Karpas-422 (cell line): ENCODE results near the gene PPARGC1A. TPM values are rescaled to one million over a fixed set of nuclear protein-coding genes. Genes with fewer than 3 reads are reported as not detected.

Experiments
- DNase-seq: peaks from one replicate; pipeline ENCODE4 v3.0.0-alpha.2; 2015
- H2AFZ ChIP-seq: fragments of 200-600 bp; sonication (generic); 2 replicates; pipeline ENCODE4 v1.6.1; 2014; ENCODE audit warnings: antibody characterized with exemption, low read length, mixed read lengths
- H3K27ac ChIP-seq: fragments of 200-600 bp; sonication (generic); 2 replicates; pipeline ENCODE4 v1.5.1; 2014; ENCODE audit warnings: mild to moderate bottlenecking, low read length, moderate library complexity
- H3K27me3 ChIP-seq: fragments of 200-600 bp; sonication (generic); 2 replicates; pipeline ENCODE4 v1.6.1; 2014; ENCODE audit warnings: low read length, mixed read lengths
- H3K36me3 ChIP-seq: fragments of 200-600 bp; sonication (generic); 2 replicates; pipeline ENCODE4 v1.6.1; 2014; ENCODE audit warnings: low read length, mixed read lengths; ENCODE audit not compliant: insufficient read depth
- H3K4me1 ChIP-seq: fragments of 200-600 bp; sonication (generic); 2 replicates; pipeline ENCODE4 v1.6.1; 2014; ENCODE audit warnings: mild to moderate bottlenecking, low read length, mixed read lengths
- H3K4me2 ChIP-seq: fragments of 200-600 bp; sonication (generic); 2 replicates; pipeline ENCODE4 v1.6.1; 2014; ENCODE audit warnings: low read length, low read depth, mild to moderate bottlenecking; ENCODE audit not compliant: poor library complexity, severe bottlenecking
- H3K4me3 ChIP-seq: fragments of 200-600 bp; sonication (generic); 2 replicates; pipeline ENCODE4 v1.5.1; 2014; ENCODE audit warnings: mild to moderate bottlenecking, antibody characterized with exemption, low read length, mixed read lengths
- H3K79me2 ChIP-seq: fragments of 200-600 bp; sonication (generic); 2 replicates; pipeline ENCODE4 v1.6.1; 2014; ENCODE audit warnings: mild to moderate bottlenecking, low read length, mixed read lengths
- H3K9ac ChIP-seq: fragments of 200-600 bp; sonication (generic); 2 replicates; pipeline ENCODE4 v1.6.0; 2014; ENCODE audit warnings: low read length
- H3K9me2 ChIP-seq: fragments of 200-600 bp; sonication (generic), shearing (Covaris generic); replicated peaks from 2 replicates; pipeline ENCODE4 v1.6.0; 2014; ENCODE audit warnings: mild to moderate bottlenecking, low read length, moderate library complexity; ENCODE audit not compliant: insufficient read depth
- H3K9me3 ChIP-seq: fragments of 300-700, 200-600 bp; sonication (generic); 2 replicates; pipeline ENCODE4 v1.6.1; 2014; ENCODE audit warnings: low read length, mixed read lengths
- H4K20me1 ChIP-seq: fragments of 200-600 bp; sonication (generic); 2 replicates; pipeline ENCODE4 v1.6.1; 2014; ENCODE audit warnings: mild to moderate bottlenecking, antibody characterized with exemption, low read length, low read depth; ENCODE audit not compliant: insufficient read depth
- total RNA-seq: library from RNA; depleted of rRNA; stranded (reverse); fragments of >200 nt; shearing (Covaris generic); gene quantifications from 2 replicates; pipeline ENCODE4 v1.2.3, GENCODE V29; 2014; ENCODE audit warnings: low replicate concordance

PPARGC1A gene
- total RNA-seq, 1 experiment from 2014 or later, result not detected

DNA sequence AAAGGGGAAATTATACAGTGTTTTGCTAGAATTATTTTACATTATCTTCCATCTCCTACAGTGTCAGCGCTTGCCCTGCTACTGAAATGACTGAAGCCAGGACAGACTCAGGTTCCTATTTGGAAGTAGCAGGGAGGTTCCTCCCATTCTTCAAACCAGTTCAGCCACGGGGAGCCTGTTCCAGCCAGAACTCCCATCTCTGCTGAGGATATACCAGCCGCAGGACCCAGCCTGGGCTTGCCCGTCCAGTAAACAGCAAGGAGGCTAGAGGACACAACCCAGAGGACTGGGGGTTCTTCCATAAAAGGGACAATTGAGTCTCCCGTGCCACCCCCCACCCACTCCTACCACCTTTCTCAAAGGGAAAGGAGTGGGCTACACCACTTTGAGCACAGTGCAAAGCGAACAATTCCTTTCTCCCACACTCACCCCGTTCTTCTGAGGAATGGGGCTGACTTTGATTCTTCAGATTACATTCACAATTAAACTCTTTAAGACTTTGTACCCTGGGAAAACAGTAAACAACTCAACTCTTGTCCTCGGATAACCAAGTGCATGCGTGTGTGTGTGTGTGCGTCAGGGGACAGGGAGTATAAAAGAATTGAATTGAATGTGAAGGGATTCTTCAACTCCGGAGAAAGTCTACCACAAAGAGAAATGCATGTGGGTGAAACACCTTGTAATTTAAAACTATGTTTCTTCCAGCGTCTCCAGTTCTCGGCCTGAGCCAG lies 31.0 kb upstream of the PPARGC1A start:
- Histone ChIP-seq H3K79me2 (no peaks in the 10 kb centered on the region), H3K27ac (no peak overlapping the region), H2AFZ (no peak overlapping the region), H3K27me3 (no peaks in the 10 kb centered on the region), H3K9ac (no peak overlapping the region), H3K4me3 (no peak overlapping the region), H3K4me1 (no peaks in the 10 kb centered on the region), H3K36me3 (no peaks in the 10 kb centered on the region), H3K9me3 (no peaks in the 10 kb centered on the region), H3K9me2 (no peaks in the 10 kb centered on the region), H3K4me2 (no peak overlapping the region), H4K20me1 (no peaks in the 10 kb centered on the region)
- no peak for DNase-seq

GRCh38 chr4:23920296-23920695 lies 30.4 kb upstream of the PPARGC1A start:
- Histone ChIP-seq H3K9ac (no peak overlapping the region), H3K4me2 (no peak overlapping the region), H3K9me2 (no peaks in the 10 kb centered on the region), H3K4me3 (no peak overlapping the region), H2AFZ (no peak overlapping the region), H3K9me3 (no peaks in the 10 kb centered on the region), H3K27ac (no peak overlapping the region), H4K20me1 (no peaks in the 10 kb centered on the region), H3K79me2 (no peaks in the 10 kb centered on the region), H3K27me3 (no peaks in the 10 kb centered on the region), H3K36me3 (no peaks in the 10 kb centered on the region), H3K4me1 (no peaks in the 10 kb centered on the region)
- DNase-seq, result no peak

GRCh38 chr4:23916282-23916681 lies 26.4 kb upstream of the PPARGC1A start:
- Histone ChIP-seq H3K9me2 (no peaks in the 10 kb centered on the region), H3K9ac (no peak overlapping the region), H3K4me3 (no peak overlapping the region), H3K36me3 (no peaks in the 10 kb centered on the region), H4K20me1 (no peaks in the 10 kb centered on the region), H3K79me2 (no peaks in the 10 kb centered on the region), H2AFZ (no peak overlapping the region), H3K27ac (no peak overlapping the region), H3K9me3 (no peaks in the 10 kb centered on the region), H3K27me3 (no peaks in the 10 kb centered on the region), H3K4me2 (no peak overlapping the region), H3K4me1 (no peaks in the 10 kb centered on the region)
- DNase-seq, result no peak

DNA sequence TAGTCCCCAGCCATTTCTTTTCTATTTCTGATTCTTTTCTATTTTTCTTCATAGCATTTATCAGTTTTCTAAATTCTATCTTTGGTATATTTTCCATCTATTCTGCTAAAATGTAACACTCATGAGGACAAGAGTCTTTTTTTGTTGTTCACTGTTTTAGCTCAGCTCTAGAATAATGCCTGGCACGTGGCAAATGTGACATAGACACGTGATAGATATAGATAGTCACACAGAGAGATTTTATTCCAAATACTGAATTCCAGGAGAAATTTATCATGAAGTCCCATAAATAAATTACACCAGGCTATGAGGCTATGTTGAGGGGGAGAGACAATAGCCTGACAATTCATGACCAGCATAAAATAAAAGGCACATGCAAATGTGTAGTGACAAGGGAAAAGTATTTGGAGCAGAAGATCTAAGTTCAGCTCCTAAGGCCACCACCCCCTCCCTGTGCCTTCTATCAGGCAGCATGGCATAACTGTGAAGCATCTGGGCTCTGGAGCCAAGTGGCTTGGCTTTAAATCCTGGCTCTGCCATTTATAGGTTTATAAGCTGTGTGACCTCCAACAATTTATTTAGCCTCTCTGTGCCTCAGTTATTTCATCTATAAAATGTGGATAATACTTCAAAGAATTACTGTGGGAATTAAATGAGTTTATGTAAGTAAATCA lies 25.7 kb upstream of the PPARGC1A start:
- Histone ChIP-seq H3K27ac (no peak overlapping the region), H3K9me2 (no peaks in the 10 kb centered on the region), H3K36me3 (no peaks in the 10 kb centered on the region), H3K4me3 (no peak overlapping the region), H3K27me3 (no peaks in the 10 kb centered on the region), H3K79me2 (no peaks in the 10 kb centered on the region), H3K4me1 (no peaks in the 10 kb centered on the region), H4K20me1 (no peaks in the 10 kb centered on the region), H2AFZ (no peak overlapping the region), H3K9ac (no peak overlapping the region), H3K4me2 (no peak overlapping the region), H3K9me3 (no peaks in the 10 kb centered on the region)
- no peak for DNase-seq

- no peak overlapping the region for H3K4me2 ChIP-seq
- H2AFZ ChIP-seq, result no peak overlapping the region
- H3K9ac ChIP-seq, result no peak overlapping the region
- H3K9me2 ChIP-seq, result no peaks in the 10 kb centered on the region
- H3K9me3 ChIP-seq, result no peaks in the 10 kb centered on the region
- H3K27me3 ChIP-seq, result no peaks in the 10 kb centered on the region
- H3K4me1 ChIP-seq, result no peaks in the 10 kb centered on the region
- DNase-seq, result no peak
- H3K36me3 ChIP-seq, result no peaks in the 10 kb centered on the region
- no peak overlapping the region for H3K4me3 ChIP-seq
- H4K20me1 ChIP-seq, result no peaks in the 10 kb centered on the region
- no peak overlapping the region for H3K27ac ChIP-seq
- H3K79me2 ChIP-seq, result no peaks in the 10 kb centered on the region
Observed at GRCh38 chr4:23911675-23912455, 22.0 kb upstream of the PPARGC1A start.

DNA sequence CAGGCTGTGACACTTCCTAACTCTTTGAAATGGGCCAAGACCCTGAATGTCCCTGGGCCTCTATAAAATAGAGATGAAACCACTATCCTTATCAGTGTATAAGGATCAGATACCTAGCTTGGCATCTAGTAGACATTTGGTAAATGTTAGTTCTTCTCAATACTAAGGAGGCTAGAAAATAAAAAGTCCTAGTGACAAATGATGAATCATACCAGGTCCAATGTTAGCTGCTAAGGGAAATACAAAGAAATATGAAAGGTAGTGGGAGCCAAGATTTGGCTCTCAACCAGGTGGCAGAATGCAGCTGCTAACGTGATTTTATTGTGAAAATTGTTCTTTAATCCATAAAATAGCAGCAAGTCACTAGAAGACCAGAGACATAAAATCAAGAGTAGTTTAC lies 19.8 kb upstream of the PPARGC1A start:
- Histone ChIP-seq H3K79me2 (no peaks in the 10 kb centered on the region), H3K4me1 (no peaks in the 10 kb centered on the region), H3K9ac (no peak overlapping the region)

GRCh38 chr4:23906839-23907238 lies 17.0 kb upstream of the PPARGC1A start:
- Histone ChIP-seq H4K20me1 (no peaks in the 10 kb centered on the region), H3K27me3 (no peaks in the 10 kb centered on the region), H2AFZ (no peak overlapping the region), H3K36me3 (no peaks in the 10 kb centered on the region), H3K9me2 (no peaks in the 10 kb centered on the region), H3K79me2 (no peaks in the 10 kb centered on the region), H3K4me1 (no peaks in the 10 kb centered on the region), H3K27ac (no peak overlapping the region), H3K9ac (no peak overlapping the region), H3K4me2 (no peak overlapping the region), H3K4me3 (no peak overlapping the region), H3K9me3 (no peaks in the 10 kb centered on the region)
- no peak for DNase-seq

More for the DNA sequence above, 19.8 kb upstream of the PPARGC1A start:
- no peaks in the 10 kb centered on the region for H3K9me2 ChIP-seq
- no peak for DNase-seq
- no peak overlapping the region for H3K4me2 ChIP-seq
- H3K27ac ChIP-seq, result no peak overlapping the region
- no peaks in the 10 kb centered on the region for H3K27me3 ChIP-seq
- H3K36me3 ChIP-seq, result no peaks in the 10 kb centered on the region
- H2AFZ ChIP-seq, result no peak overlapping the region
- no peaks in the 10 kb centered on the region for H4K20me1 ChIP-seq
- no peak overlapping the region for H3K4me3 ChIP-seq
- H3K9me3 ChIP-seq, result no peaks in the 10 kb centered on the region

DNA sequence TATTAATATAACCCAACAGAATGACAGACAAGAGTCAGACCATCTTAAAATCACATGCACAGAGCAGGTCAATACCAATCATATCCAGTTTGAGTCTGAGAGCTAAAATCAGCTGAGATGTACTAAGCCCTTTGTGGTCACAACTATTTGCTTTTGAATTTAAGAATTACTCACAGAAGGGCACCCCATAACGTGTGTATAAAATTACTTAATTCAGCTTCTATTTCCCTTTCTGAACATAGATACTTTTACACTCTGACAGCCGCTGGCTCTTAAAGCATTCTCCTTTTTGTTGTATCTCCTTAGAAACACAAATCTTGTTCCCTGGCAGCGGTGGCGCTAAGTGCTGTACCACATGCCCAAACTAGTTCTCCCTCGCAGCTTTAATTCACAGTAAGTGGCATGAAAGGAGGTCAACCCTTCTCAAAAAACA lies 14.8 kb upstream of the PPARGC1A start:
- H3K36me3 ChIP-seq, result no peaks in the 10 kb centered on the region
- H3K9me2 ChIP-seq, result no peaks in the 10 kb centered on the region
- H3K4me3 ChIP-seq, result no peak overlapping the region
- DNase-seq, result no peak
- H3K4me2 ChIP-seq, result no peak overlapping the region
- H4K20me1 ChIP-seq, result no peaks in the 10 kb centered on the region
- H2AFZ ChIP-seq, result no peak overlapping the region
- no peaks in the 10 kb centered on the region for H3K9me3 ChIP-seq
- H3K27ac ChIP-seq, result no peak overlapping the region
- H3K79me2 ChIP-seq, result no peaks in the 10 kb centered on the region
- H3K9ac ChIP-seq, result no peak overlapping the region
- H3K27me3 ChIP-seq, result no peaks in the 10 kb centered on the region
- no peaks in the 10 kb centered on the region for H3K4me1 ChIP-seq
